Esophagus muscularis mucosa (tissue), 4 donors: ENCODE data around the gene SERPINA7.

Source experiments
- EP300 ChIP-seq: sonication (generic); formaldehyde crosslinking; IDR thresholded peaks from one replicate; pipeline ENCODE4 v1.6.1; 2017; ENCODE audit warnings: antibody characterized with exemption
- POLR2A ChIP-seq: fragments of 450-650 bp; IDR thresholded peaks from one replicate; pipeline ENCODE4 v1.6.1; 2017; ENCODE audit warnings: antibody characterized with exemption, moderate library complexity, mild to moderate bottlenecking, low read depth
- POLR2AphosphoS5 ChIP-seq, 2 donors: sonication (generic); formaldehyde crosslinking; IDR thresholded peaks; one replicate each; pipeline ENCODE4 v1.6.1; 2017; ENCODE audit warnings: antibody characterized with exemption in 2 of 2
- TF ChIP-seq, protein P1 (sequence below), 3 experiments: fragments of 200-600 bp in 2 of 3; fragments of 450-650 bp in 1 of 3; sonication (generic) in 2 of 3; IDR thresholded peaks; one replicate each; pipeline ENCODE4 v1.5.1; 2017 to 2019; ENCODE audit warnings: antibody characterized with exemption in 3 of 3, mild to moderate bottlenecking in 2 of 3, moderate library complexity in 1 of 3

DNA sequence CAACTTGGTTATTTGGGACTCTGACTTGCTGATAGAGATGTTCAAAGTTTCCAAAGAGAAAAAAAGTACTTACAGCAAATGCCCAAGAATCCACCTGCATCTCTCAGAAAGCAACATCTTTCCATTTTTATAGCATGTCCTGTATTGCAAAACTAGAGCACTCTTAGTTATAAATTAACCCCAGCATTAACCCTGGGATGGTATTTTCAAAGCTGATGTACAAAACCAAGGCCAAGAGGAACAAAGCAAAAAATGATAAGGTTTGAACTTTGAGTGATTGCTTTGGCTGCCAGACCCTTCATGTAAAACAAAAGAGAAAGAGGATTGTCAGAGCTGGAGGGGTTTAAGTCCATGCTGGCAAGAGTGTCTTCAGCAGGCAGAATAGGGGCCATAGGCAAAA is at the start of gene SERPINA7:
- no peak for TF ChIP-seq POLR2AphosphoS5 (IDR thresholded peaks at IDR 0.05)
- TF ChIP-seq, protein P1, sequence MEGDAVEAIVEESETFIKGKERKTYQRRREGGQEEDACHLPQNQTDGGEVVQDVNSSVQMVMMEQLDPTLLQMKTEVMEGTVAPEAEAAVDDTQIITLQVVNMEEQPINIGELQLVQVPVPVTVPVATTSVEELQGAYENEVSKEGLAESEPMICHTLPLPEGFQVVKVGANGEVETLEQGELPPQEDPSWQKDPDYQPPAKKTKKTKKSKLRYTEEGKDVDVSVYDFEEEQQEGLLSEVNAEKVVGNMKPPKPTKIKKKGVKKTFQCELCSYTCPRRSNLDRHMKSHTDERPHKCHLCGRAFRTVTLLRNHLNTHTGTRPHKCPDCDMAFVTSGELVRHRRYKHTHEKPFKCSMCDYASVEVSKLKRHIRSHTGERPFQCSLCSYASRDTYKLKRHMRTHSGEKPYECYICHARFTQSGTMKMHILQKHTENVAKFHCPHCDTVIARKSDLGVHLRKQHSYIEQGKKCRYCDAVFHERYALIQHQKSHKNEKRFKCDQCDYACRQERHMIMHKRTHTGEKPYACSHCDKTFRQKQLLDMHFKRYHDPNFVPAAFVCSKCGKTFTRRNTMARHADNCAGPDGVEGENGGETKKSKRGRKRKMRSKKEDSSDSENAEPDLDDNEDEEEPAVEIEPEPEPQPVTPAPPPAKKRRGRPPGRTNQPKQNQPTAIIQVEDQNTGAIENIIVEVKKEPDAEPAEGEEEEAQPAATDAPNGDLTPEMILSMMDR (IDR thresholded peaks at IDR 0.05) = no peak
- no peak for TF ChIP-seq POLR2A
- TF ChIP-seq EP300 = no peak
